Osteoblast (primary cell): ENCODE measurements around the gene NFKB1. TPM values are rescaled to one million over a fixed set of nuclear protein-coding genes. Genes with fewer than 3 reads are reported as not detected.

Experiments
- DNase-seq: peaks from one replicate; pipeline ENCODE4 v3.0.0; 2011; ENCODE audit warnings: low spot score, mixed read lengths; ENCODE audit not compliant: insufficient read length; ENCODE audit errors: missing footprints
- H2AFZ ChIP-seq: 2 replicates; pipeline ENCODE4 v1.6.0; 2011; ENCODE audit warnings: mild to moderate bottlenecking, low read length
- H3K27ac ChIP-seq: 2 replicates; pipeline ENCODE4 v1.5.1; 2011; ENCODE audit warnings: mild to moderate bottlenecking, low read depth, low read length, moderate library complexity
- H3K27me3 ChIP-seq: 2 replicates; pipeline ENCODE4 v1.6.0; 2012; ENCODE audit warnings: mild to moderate bottlenecking, control low read depth, inconsistent platforms, low read length, moderate library complexity; ENCODE audit not compliant: insufficient read depth
- H3K36me3 ChIP-seq: 2 replicates; pipeline ENCODE4 v1.5.1; 2011; ENCODE audit warnings: mild to moderate bottlenecking, low read length, control low read depth, moderate library complexity; ENCODE audit not compliant: insufficient read depth
- H3K4me1 ChIP-seq: 2 replicates; pipeline ENCODE4 v1.5.1; 2011; ENCODE audit warnings: mild to moderate bottlenecking, low read length, control low read depth, moderate library complexity; ENCODE audit not compliant: insufficient read depth
- H3K4me2 ChIP-seq: 2 replicates; pipeline ENCODE4 v1.6.0; 2011; ENCODE audit warnings: mild to moderate bottlenecking, low read length; ENCODE audit not compliant: insufficient read depth
- H3K4me3 ChIP-seq: fragments of 200-600 bp; sonication (generic); 3 replicates; pipeline ENCODE4 v1.5.1; 2012; ENCODE audit warnings: mild to moderate bottlenecking, low read length, inconsistent platforms; ENCODE audit not compliant: insufficient read depth
- H3K79me2 ChIP-seq: 2 replicates; pipeline ENCODE4 v1.6.0; 2012; ENCODE audit warnings: mild to moderate bottlenecking, low read length, control low read depth, inconsistent platforms; ENCODE audit not compliant: insufficient read depth
- H3K9me3 ChIP-seq: 2 replicates; pipeline ENCODE4 v1.5.1; 2011; ENCODE audit warnings: low read depth, low read length, control low read depth
- H4K20me1 ChIP-seq: 2 replicates; pipeline ENCODE4 v1.6.0; 2012; ENCODE audit warnings: mild to moderate bottlenecking, low read length, control low read depth; ENCODE audit not compliant: insufficient read depth
- total RNA-seq: library from RNA; depleted of rRNA; stranded (reverse); fragments of >200 nt; gene quantifications from 2 replicates; pipeline ENCODE4 v1.2.3, GENCODE V29; 2012
- TF ChIP-seq, protein P1 (sequence below): IDR thresholded peaks from 2 replicates; pipeline ENCODE4 v1.5.1; 2011; ENCODE audit warnings: mild to moderate bottlenecking, low read depth, low read length, moderate library complexity; ENCODE audit errors: extremely low read depth

Gene NFKB1
- total RNA-seq, 1 donor: 27.1 TPM

- Histone ChIP-seq H4K20me1 (no peaks in the 10 kb centered on the region), H3K79me2 (no peaks in the 10 kb centered on the region), H3K4me1 (peaks cover 9% of the 10 kb centered on the region), H3K27ac (no peak overlapping the region), H3K36me3 (peaks cover 26% of the 10 kb centered on the region), H3K27me3 (no peaks in the 10 kb centered on the region), H3K4me3 (no peak overlapping the region), H3K9me3 (no peaks in the 10 kb centered on the region), H2AFZ (no peak overlapping the region), H3K4me2 (no peak overlapping the region)
- no peak for DNase-seq
- TF ChIP-seq, protein P1, sequence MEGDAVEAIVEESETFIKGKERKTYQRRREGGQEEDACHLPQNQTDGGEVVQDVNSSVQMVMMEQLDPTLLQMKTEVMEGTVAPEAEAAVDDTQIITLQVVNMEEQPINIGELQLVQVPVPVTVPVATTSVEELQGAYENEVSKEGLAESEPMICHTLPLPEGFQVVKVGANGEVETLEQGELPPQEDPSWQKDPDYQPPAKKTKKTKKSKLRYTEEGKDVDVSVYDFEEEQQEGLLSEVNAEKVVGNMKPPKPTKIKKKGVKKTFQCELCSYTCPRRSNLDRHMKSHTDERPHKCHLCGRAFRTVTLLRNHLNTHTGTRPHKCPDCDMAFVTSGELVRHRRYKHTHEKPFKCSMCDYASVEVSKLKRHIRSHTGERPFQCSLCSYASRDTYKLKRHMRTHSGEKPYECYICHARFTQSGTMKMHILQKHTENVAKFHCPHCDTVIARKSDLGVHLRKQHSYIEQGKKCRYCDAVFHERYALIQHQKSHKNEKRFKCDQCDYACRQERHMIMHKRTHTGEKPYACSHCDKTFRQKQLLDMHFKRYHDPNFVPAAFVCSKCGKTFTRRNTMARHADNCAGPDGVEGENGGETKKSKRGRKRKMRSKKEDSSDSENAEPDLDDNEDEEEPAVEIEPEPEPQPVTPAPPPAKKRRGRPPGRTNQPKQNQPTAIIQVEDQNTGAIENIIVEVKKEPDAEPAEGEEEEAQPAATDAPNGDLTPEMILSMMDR: no peak
These were observed 92.8 kb downstream of the NFKB1 start for GRCh38 chr4:102594000-102594399.

DNA sequence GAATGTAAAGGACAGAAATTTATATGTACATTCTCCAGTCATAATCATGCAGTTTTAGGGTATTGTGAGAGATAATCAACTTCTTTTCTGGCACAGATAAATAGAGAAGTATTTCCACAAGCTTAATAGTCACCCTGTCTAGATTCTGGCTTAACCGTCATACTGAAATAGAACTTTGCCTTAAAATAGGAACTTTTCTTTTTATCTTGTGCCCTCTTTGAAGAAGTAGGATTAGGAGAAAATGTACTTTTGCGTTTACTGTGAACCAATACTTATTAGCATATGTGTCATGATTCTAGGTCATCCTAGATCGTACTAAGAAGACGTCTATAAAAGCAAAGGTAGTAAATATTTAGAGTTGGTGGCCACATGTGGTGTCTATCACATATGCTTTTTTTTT lies 95.4 kb downstream of the NFKB1 start:
- H3K36me3 ChIP-seq: peaks cover 18% of the 10 kb centered on the region
- DNase-seq: no peak
- TF ChIP-seq, protein P1: no peak
- no peaks in the 10 kb centered on the region for H3K9me3 ChIP-seq
- no peaks in the 10 kb centered on the region for H3K79me2 ChIP-seq
- no peaks in the 10 kb centered on the region for H3K27me3 ChIP-seq
- no peak overlapping the region for H3K4me3 ChIP-seq
- H3K27ac ChIP-seq: no peak overlapping the region
- H2AFZ ChIP-seq: no peak overlapping the region
- H4K20me1 ChIP-seq: no peaks in the 10 kb centered on the region
- H3K4me1 ChIP-seq: peaks cover 12% of the 10 kb centered on the region
- no peak overlapping the region for H3K4me2 ChIP-seq

- peak; percentile 76 for DNase-seq
- Histone ChIP-seq H3K27me3 (no peaks in the 10 kb centered on the region), H3K79me2 (no peaks in the 10 kb centered on the region), H3K36me3 (peaks cover 25% of the 10 kb centered on the region), H4K20me1 (no peaks in the 10 kb centered on the region), H2AFZ (no peak overlapping the region), H3K4me2 (no peak overlapping the region), H3K4me3 (no peak overlapping the region), H3K4me1 (peaks cover 12% of the 10 kb centered on the region), H3K27ac (peak overlapping the region; percentile 11), H3K9me3 (no peaks in the 10 kb centered on the region)
- TF ChIP-seq, protein P1: no peak
These were observed 97.1 kb downstream of the NFKB1 start for GRCh38 chr4:102598086-102598761.

GRCh38 chr4:102598762-102599374 lies 97.7 kb downstream of the NFKB1 start:
- Histone ChIP-seq H3K27me3 (no peaks in the 10 kb centered on the region), H3K79me2 (no peaks in the 10 kb centered on the region), H3K27ac (peak overlapping the region; percentile 14), H2AFZ (no peak overlapping the region), H3K36me3 (peaks cover 25% of the 10 kb centered on the region), H3K4me2 (no peak overlapping the region), H3K4me1 (peaks cover 12% of the 10 kb centered on the region), H3K4me3 (no peak overlapping the region), H3K9me3 (no peaks in the 10 kb centered on the region), H4K20me1 (no peaks in the 10 kb centered on the region)
- TF ChIP-seq, protein P1: no peak
- DNase-seq: no peak
